Measurements from ENCODE around the gene GNA12. TPM values are rescaled to one million over a fixed set of nuclear protein-coding genes. Genes with fewer than 3 reads are reported as not detected.
"Not testable (repeated sequence)": the region's sequence is repeated elsewhere in the genome, so short reads cannot be mapped to it uniquely, and the experiment has no call there.

The GNA12 gene
- polyA plus RNA-seq, 1 donor, result 41.0 TPM

DNA sequence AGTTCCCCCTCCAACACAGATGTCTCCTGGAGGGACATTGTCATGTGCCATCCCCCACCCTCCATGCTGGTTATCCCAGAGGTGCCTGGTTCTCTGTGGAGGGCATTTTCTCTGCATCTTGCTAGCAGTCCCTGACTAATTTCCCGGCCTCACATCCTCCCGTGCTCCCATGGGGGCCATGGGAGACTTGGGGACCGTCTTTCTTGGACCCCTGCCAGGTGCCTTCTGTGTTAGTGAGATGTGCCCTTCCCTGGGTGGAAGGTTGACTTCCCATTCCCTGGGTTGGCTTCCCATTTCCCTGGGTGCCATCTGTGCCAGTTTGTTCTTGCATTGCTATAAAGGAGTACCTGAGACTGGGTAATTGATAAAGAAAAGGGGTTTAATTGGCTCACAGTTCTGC is 22.5 kb upstream of the GNA12 start:
- no peak for DNase-seq

DNA sequence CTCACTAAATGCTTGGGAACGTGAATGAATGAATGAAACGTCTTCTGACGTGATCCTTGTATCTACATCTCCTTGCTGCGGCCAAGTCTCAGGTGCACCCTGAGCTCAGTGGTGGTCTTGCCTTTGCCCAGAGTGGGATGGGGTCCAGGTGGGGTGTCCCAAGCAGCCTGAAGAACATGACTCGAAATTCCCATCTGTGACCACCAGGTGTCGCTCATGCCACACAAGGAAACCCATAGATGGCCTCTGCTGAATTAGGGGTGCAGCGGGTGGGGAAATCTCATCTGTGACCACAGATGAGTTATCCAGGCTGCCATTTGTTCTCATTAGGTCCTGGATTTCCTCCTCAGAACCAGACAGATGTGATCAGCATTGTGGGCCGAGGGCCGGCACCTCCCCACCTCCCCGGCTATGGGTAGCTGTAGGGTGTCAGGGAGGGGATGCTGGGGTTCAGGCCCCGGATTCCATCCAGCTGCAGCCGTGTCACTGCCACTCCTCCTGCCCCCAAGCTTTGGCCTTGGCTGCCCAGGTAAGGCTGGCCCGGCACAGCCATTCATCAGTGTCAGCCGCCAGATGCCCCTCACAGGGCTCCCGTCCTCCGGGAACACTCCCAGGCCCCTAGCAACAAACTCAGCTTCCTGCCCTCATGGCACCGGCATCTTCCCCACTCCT is 21.0 kb upstream of the GNA12 start:
- DNase-seq, result no peak

DNA sequence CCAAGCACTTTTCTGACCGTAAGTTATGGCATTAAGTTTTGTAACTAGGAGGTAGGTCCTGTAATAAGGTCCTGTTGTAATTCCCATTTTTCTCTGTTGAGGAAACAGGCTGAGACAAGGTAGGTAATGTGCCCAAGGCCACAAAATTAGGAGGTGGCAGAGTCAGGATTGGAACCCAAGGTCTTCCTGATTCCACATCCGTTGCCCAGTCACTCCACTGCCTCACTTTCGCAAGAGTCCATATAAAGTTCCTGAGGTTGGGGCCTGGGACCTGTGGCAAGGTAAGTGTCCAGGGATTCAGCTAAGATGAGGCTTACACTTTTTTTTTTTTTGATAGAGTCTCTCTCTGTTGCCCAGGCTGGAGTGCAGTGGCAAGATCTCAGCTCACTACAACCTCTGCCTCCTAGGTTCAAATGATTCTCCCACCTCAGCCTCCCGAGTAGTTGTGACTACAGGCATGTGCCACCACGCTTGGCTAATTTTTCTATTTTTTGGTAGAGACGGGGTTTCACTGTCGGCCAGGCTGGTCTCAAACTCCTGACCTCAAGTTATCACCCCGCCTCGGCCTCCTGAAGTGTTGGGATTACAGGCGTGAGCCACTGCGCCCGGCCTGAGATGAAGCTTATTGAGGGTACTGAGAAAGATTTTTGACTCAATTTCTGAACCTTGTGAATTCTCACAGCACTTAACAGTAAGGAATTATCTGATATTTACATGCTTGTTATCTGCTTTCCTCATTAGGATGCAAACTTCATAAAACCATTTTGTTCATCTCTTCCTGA is 20.3 kb upstream of the GNA12 start:
- no peak for DNase-seq

DNA sequence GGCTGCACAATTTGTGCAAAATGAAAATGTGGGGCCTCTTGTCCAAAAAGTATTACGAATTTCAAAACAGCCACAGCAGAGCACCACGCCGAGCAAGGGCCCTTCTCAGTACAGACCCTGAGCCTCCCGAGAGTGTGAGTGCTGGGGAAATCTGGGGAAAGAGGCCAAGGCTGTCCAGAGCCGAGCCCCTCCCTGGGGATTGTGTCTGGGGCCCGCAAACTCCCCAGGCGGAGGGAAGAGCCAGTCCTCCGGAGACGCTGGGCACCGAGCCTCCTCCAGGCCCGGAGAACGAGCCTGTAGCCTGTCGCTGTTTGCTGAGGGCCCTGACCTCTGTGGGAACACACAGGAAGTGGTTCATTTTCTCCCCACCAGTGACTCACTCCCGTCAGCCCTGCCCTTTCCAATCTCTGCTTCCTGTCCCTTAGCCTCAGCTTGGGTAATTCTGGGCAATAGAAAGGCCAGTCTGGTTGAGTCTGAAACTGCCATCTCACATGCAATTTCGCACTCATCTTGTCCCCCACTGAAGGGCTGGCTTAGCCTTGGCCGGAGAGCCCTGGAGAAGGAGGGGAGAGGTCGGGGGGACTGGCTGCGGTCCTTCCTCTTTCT is 19.5 kb upstream of the GNA12 start:
- no peak for DNase-seq

DNA sequence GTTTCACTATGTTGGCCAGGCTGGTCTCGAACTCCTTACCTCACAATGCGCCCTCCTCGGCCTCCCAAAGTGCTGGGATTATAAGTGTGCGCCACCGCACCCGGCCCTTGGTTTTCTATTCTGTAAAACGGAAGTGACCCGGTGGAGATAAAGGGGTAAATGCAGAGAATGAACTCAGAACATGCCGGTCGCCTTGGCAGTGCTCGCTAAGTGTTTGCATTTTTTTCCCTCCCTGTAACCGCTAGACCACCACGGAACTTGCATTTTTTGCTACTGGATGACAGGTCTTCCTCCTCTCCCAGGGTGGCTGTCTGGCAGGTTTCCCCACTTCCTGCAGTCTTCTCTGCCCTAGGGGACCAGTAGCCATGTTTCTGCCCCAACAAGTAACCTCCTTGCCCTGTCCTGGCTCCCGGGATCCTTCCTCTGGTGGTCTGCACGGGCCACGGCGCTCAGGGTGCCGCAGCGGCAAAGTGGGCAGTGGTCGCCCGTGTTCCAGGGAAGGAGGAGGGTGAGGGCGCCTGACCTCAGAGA is 18.8 kb upstream of the GNA12 start:
- DNase-seq, result no peak

GRCh38 chr7:2861509-2861908 is 17.4 kb upstream of the GNA12 start:
- DNase-seq, result no peak

GRCh38 chr7:2860627-2861133 is 16.6 kb upstream of the GNA12 start:
- DNase-seq, result no peak

GRCh38 chr7:2859952-2860351 is 15.8 kb upstream of the GNA12 start:
- no peak for DNase-seq

DNA sequence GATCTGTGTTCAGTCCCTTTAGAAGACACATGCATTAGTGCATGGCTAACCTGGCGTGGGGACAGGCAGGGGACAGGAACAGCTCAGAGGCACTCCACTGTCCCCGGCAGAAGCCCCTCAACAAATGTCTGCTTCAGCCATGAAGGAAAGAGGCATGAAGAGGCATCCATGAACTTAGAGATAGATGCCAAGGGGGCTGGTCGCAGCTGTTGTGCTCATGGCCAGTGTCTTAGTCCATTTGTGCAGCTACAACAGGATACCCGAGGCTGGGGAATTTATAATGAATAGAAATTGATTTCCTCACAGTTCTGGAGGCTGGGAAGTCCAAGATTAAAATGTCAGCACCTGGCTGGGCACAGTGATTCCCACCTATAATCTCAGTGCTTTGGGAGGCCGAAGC is 14.5 kb upstream of the GNA12 start:
- no peak for DNase-seq

DNA sequence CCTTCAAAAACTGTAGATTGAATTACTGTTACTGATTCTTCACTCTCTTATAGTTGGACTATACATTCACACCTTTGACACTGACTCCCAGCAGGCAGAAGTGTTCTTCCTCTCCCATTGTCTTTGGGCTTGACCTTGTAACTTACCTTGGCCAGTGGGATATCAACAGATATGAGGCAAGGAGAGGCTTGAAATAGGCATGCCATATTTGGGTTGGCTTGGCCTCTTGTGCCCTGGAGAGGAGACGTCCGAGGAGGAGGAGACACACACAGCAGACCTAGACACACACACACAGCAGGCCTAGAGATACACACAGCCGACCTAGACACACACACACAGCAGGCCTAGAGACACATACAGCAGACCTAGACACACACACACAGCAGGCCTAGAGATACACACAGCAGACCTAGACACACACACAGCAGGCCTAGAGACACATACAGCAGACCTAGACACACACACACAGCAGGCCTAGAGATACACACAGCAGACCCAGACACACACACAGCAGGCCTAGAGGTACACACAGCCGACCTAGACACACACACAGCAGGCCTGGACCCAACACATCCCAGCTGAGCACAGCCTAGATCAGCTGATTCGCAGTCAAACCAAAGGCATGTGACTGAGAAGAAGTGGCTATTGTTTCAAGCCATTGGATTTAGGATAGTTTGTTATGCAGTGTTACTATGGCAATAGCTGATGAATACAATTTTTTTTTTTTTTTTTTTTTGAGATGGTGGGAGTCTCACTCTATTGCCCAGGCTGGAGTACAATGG is 12.5 kb upstream of the GNA12 start:
- no peak for DNase-seq

DNA sequence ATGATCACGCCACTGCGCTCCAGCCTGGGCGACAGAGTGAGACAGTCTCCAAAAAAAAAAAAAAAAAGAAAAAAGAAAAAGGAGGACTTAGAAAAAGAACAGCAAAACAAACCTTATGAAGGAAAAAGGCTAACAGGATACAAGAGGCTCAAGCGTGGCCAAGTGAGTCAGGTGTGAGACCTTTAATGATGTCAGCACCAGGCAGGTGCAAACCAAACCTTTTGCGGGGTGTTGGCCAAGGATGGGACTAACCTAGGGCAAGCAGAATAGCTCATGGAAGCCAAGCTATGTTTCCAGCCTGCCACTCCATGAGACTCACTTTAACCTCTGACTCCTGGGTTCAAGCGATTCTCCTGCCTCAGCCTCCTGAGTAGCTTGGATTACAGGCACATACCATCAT is 11.3 kb upstream of the GNA12 start:
- no peak for DNase-seq

DNA sequence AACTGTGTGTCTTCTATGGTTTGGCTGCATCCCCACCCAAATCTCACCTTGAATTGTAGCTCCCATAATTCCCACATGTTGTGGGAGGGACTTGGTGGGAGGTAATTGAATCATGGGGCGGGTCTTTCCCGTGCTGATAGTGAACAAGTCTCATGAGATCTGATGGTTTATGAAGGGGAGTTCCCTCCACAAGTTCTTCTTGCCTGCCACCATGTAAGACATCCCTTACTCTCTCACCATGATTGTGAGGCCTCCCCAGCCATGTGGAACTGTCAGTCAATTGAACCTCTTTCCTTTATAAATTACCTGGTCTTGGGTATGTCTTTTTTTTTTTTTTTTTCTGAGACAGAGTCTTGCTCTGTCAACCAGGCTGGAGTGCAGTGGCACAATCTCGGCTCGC is 9.4 kb upstream of the GNA12 start:
- DNase-seq, result not testable (repeated sequence)

- DNase-seq, result no peak
Measured at GRCh38 chr7:2853147-2853546, 9.0 kb upstream of the GNA12 start.

DNA sequence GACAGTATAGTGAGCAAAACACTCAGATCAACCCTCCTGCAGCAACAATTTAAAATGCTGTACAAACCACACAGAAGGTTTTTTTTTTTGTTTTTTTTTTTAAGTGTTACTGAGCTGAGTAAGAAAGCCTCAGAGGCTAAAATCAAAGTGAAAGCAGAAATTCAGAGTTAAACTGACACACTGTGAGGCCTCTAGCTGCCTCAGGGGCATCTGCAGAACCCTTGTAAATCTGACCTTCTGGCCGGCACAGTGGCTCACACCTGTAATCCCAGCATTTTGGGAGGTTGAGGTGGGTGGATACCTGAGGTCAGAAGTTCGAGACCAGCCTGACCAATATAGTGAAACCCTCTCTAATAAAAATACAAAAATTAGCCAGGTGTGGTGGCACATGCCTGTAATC is 7.4 kb upstream of the GNA12 start:
- no peak for DNase-seq

DNA sequence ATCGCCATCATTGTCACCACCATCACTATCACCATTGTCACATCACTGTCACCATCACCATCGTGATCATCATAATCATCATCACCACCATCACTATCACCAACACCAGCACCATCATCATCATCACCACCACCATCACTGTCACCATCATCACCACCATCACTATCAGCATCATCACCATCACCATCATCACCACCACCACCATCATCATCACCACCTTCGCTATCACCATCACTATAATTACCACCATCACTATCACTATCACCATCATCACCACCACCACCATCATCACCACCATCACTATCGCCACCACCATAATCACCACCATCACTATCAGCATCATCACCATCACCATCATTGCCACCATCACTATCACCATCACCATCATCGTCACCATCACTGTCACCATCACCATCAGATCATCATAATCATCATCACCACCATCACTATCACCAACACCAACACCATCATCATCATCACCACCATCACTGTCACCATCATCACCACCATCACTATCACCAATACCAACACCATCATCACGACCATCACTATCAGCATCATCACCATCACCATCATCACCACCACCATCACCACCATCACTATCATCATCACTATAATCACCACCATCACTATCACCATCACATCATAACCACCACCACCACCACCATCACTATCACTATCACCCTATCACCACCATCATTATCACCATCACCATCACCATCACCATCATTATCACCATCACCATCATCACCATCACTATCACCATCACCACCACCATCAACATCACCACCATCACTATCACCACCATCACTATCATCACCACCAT is 6.0 kb upstream of the GNA12 start:
- no peak for DNase-seq

DNA sequence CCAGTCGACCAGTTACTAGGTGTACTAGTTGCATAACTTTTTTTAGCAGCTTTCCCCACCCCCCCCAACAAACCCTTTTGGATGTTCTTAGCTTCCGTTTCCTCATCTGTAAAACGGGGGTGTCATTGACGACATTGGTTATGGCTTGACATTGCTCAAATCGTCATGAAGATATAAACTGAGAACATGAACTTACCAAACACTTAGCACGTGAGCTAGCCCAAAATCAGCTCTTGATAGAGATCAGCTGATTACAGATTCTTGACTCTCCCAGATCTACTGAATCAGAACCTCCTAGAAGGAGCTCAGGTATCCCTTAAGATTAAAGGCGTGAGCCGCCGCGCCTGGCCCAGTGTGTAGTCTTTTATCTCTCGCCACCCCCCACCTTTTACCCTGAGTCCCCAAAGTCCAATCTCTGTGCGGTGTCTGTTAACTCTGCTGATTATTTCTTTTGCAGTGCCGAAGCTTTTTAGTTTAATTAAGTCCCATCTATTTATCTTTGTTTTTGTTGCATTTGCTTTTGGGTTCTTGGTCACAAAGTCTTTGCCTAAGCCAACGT is 1.0 kb upstream of the GNA12 start:
- DNase-seq, result no peak

GRCh38 chr7:2843711-2844152 is 376 bp downstream of the GNA12 start:
- no peak for DNase-seq

- no peak for DNase-seq
Measured at GRCh38 chr7:2843191-2843685, 870 bp downstream of the GNA12 start.

DNA sequence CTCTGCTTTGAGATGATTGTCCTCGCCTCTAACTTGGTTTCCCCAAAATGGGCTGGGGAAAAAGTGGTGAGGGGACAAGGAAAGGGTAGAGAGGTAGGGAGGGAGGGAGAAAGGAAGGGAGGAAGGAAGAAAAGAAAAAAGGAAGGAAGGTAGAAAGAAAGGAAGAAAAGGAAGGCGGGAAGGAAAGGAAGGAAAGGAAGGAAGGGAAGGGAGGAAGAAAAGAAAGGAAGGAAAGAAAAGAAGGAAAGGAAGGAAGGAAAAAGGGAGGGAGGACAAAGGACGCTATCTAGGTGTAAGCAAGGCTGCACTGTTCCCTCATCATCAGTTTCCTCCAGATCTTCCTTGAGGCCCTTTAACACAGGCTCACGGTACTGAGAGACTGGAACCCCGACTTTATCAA is 2.2 kb downstream of the GNA12 start:
- DNase-seq, result no peak

DNA sequence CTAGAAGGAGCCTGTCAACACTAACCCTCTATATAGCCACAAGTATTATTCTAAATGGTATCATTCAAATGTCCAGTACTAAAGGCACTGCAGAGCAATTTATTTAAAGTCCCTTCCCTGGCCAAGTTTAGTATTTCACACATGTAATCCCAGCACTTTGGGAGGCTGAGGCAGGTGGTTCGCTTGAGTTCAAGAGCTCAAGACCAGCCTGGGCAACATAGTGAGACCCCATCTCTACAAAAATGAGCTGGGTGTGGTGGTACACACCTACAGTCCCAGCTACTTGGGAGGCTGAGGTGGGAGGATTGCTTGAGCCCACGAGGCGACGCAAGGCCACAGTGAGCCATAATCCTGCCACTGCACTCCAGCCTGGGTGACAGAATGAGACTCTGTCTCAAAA is 3.6 kb downstream of the GNA12 start:
- no peak for DNase-seq
